ENCODE measurements around the gene CERS6.

GRCh38 chr2:168752361-168752760, 296.3 kb downstream of the CERS6 start:
- TF ChIP-seq TOX (CRISPR knock-in tag; IDR thresholded peaks at IDR 0.05; ENCODE audit: borderline replicate concordance) (no peak), BACH2 (CRISPR knock-in tag; IDR thresholded peaks at IDR 0.05; ENCODE audit: borderline replicate concordance) (no peak), CSDC2 (CRISPR knock-in tag; IDR thresholded peaks at IDR 0.05) (no peak), CREB5 (CRISPR knock-in tag; IDR thresholded peaks at IDR 0.05; ENCODE audit: low read depth) (no peak), ZNF8 (CRISPR knock-in tag; IDR thresholded peaks at IDR 0.05) (no peak), PPARA (CRISPR knock-in tag; IDR thresholded peaks at IDR 0.05; ENCODE audit: borderline replicate concordance) (no peak), RARB (CRISPR knock-in tag; IDR thresholded peaks at IDR 0.05) (no peak), ARNTL (CRISPR knock-in tag; IDR thresholded peaks at IDR 0.05; ENCODE audit: borderline replicate concordance, low read depth) (no peak), CSRNP3 (CRISPR knock-in tag; IDR thresholded peaks at IDR 0.05) (no peak), PATZ1 (CRISPR knock-in tag; IDR thresholded peaks at IDR 0.05; ENCODE audit: borderline replicate concordance) (no peak)
